ENCODE results near the gene ASB18. TPM values are rescaled to one million over a fixed set of nuclear protein-coding genes. Genes with fewer than 3 reads are reported as not detected.

Gene ASB18
- total RNA-seq (ENCODE audit: low replicate concordance) = not detected in 2 replicates
- long read RNA-seq = 0 reads

- H3K27me3 Mint-ChIP-seq = peaks cover 45% of the 10 kb centered on the region
- no peaks in the 10 kb centered on the region for H3K9me3 Mint-ChIP-seq
- H3K36me3 Mint-ChIP-seq = no peaks in the 10 kb centered on the region
- no peak for TF ChIP-seq CTCF (conservative IDR thresholded peaks at IDR 0.05)
- DNase-seq (ENCODE audit: extremely low spot score, unreplicated experiment) = no peak
- H3K27ac Mint-ChIP-seq = no peak within 1 kb of the TSS
- no peaks in the 10 kb centered on the region for H3K4me1 Mint-ChIP-seq (ENCODE audit: unreplicated experiment)
- H3K4me3 Mint-ChIP-seq = no peak within 1 kb of the TSS
These were observed at the start of gene ASB18 for GRCh38 chr2:236264256-236264655. Gene ASB18, minus strand, starts transcription at chr2:236264406. Its CDS starts 61 bp downstream, at chr2:236264345.

GRCh38 chr2:236311286-236311685, 47.1 kb upstream of the ASB18 start:
- no peak for DNase-seq (ENCODE audit: extremely low spot score, unreplicated experiment)
- TF ChIP-seq CTCF (conservative IDR thresholded peaks at IDR 0.05) = no peak
- no peak overlapping the region for H3K27ac Mint-ChIP-seq
- no peak overlapping the region for H3K4me3 Mint-ChIP-seq
- H3K4me1 Mint-ChIP-seq (ENCODE audit: unreplicated experiment) = no peaks in the 10 kb centered on the region
- no peaks in the 10 kb centered on the region for H3K9me3 Mint-ChIP-seq
- H3K27me3 Mint-ChIP-seq = peaks cover 16% of the 10 kb centered on the region
- H3K36me3 Mint-ChIP-seq = no peaks in the 10 kb centered on the region

GRCh38 chr2:236309669-236310029, 45.4 kb upstream of the ASB18 start:
- Mint-ChIP-seq H3K4me1 (ENCODE audit: unreplicated experiment) (no peaks in the 10 kb centered on the region), H3K36me3 (no peaks in the 10 kb centered on the region), H3K9me3 (no peaks in the 10 kb centered on the region), H3K27me3 (peaks cover 18% of the 10 kb centered on the region), H3K4me3 (no peak overlapping the region), H3K27ac (no peak overlapping the region)
- no peak for DNase-seq (ENCODE audit: extremely low spot score, unreplicated experiment)
- peak; percentile 82 for TF ChIP-seq CTCF (conservative IDR thresholded peaks at IDR 0.05)

GRCh38 chr2:236308855-236309668, 44.9 kb upstream of the ASB18 start:
- H3K4me3 Mint-ChIP-seq = no peak overlapping the region
- no peak for DNase-seq (ENCODE audit: extremely low spot score, unreplicated experiment)
- no peaks in the 10 kb centered on the region for H3K36me3 Mint-ChIP-seq
- no peaks in the 10 kb centered on the region for H3K4me1 Mint-ChIP-seq (ENCODE audit: unreplicated experiment)
- no peak for TF ChIP-seq CTCF (conservative IDR thresholded peaks at IDR 0.05)
- no peak overlapping the region for H3K27ac Mint-ChIP-seq
- peaks cover 18% of the 10 kb centered on the region for H3K27me3 Mint-ChIP-seq
- no peaks in the 10 kb centered on the region for H3K9me3 Mint-ChIP-seq

- Mint-ChIP-seq H3K27ac (no peak overlapping the region), H3K36me3 (no peaks in the 10 kb centered on the region), H3K27me3 (peaks cover 18% of the 10 kb centered on the region), H3K4me1 (ENCODE audit: unreplicated experiment) (no peaks in the 10 kb centered on the region), H3K9me3 (no peaks in the 10 kb centered on the region), H3K4me3 (no peak overlapping the region)
- TF ChIP-seq CTCF (conservative IDR thresholded peaks at IDR 0.05) = no peak
- DNase-seq (ENCODE audit: extremely low spot score, unreplicated experiment) = no peak
These were observed 43.4 kb upstream of the ASB18 start for GRCh38 chr2:236307641-236308040.
